Upper lobe of left lung (tissue), 4 donors: Measurements from ENCODE around the gene RELL1.

Experiments used
- POLR2A ChIP-seq, 4 donors: fragments of 450-650 bp; IDR thresholded peaks; one replicate each; pipeline ENCODE4 v1.5.1; 2016 to 2017; ENCODE audit warnings: antibody characterized with exemption in 4 of 4, mild to moderate bottlenecking in 2 of 4
- POLR2AphosphoS5 ChIP-seq, 2 donors: sonication (generic); formaldehyde crosslinking; IDR thresholded peaks; one replicate each; pipeline ENCODE4 v1.5.1; 2017; ENCODE audit warnings: antibody characterized with exemption in 2 of 2
- TF ChIP-seq, protein P1 (sequence below), 6 experiments: fragments of 450-650 bp in 4 of 6; fragments of 200-600 bp in 2 of 6; sonication (generic) in 2 of 6; IDR thresholded peaks; one replicate each; pipeline ENCODE4 v1.5.1; 2016 to 2019; ENCODE audit warnings: antibody characterized with exemption in 6 of 6

DNA sequence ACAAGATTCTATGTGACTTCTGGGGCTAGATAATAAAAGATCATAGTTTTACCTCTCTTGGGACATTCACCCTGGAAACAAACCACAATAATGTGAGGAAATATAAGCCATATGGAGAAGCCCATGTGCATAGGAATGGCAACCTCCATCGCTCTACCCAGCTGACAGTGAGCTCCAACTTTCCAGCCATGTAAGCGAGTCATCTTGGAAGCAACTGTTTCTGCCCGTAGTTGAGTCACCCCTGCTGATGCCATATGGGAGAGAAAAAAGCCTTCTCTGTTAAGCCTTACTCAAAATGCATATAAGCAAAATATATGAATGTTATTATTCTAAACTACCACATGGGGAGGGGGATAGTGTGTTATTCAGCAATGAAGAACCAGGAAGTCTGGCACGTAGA lies 31.4 kb upstream of the RELL1 start:
- TF ChIP-seq, protein P1, sequence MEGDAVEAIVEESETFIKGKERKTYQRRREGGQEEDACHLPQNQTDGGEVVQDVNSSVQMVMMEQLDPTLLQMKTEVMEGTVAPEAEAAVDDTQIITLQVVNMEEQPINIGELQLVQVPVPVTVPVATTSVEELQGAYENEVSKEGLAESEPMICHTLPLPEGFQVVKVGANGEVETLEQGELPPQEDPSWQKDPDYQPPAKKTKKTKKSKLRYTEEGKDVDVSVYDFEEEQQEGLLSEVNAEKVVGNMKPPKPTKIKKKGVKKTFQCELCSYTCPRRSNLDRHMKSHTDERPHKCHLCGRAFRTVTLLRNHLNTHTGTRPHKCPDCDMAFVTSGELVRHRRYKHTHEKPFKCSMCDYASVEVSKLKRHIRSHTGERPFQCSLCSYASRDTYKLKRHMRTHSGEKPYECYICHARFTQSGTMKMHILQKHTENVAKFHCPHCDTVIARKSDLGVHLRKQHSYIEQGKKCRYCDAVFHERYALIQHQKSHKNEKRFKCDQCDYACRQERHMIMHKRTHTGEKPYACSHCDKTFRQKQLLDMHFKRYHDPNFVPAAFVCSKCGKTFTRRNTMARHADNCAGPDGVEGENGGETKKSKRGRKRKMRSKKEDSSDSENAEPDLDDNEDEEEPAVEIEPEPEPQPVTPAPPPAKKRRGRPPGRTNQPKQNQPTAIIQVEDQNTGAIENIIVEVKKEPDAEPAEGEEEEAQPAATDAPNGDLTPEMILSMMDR (IDR thresholded peaks at IDR 0.05), result no peak
- TF ChIP-seq POLR2AphosphoS5 (IDR thresholded peaks at IDR 0.05) (no peak), POLR2A (IDR thresholded peaks at IDR 0.05) (no peak)
